Keratinocyte (primary cell): ENCODE data around the gene ASGR1.

Experiments used
- EZH2 ChIP-seq: IDR thresholded peaks from one replicate; pipeline ENCODE4 v1.6.1; 2012; ENCODE audit warnings: inconsistent platforms, mild to moderate bottlenecking, low read length, moderate library complexity
- TF ChIP-seq, protein P1 (sequence below), 3 experiments: IDR thresholded peaks in 1 of 3; conservative IDR thresholded peaks in 1 of 3; optimal IDR thresholded peaks in 1 of 3; 2 replicates in 2 of 3; 3 replicates in 1 of 3; pipeline versions ENCODE3 to v1.5.1; 2011; ENCODE audit warnings: low read length in 3 of 3, mild to moderate bottlenecking in 3 of 3, moderate library complexity in 2 of 3, control low read depth in 1 of 3, inconsistent platforms in 1 of 3; ENCODE audit not compliant: insufficient read depth in 2 of 3; ENCODE audit errors: extremely low read depth in 1 of 3

DNA sequence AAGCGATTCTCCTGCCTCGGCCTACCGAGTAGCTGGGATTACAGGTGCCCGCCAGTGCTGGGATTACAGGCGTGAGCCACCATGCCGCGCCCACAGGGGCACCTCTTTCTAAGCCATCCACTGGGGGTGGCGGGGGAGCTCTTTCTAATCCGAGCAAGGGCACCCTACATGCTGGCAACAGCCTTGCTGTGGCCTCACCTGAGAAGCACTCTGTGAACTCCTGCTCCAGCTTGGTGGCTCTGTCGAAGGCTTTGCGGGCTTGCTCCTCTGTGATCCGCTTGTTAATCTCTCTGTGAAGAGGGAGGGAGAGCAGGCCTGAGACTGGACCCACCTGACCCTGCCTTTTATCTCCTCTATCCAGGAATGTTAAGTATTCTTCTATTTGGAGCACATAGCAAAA is 11.9 kb upstream of the ASGR1 start:
- TF ChIP-seq EZH2: no peak
- TF ChIP-seq, protein P1, sequence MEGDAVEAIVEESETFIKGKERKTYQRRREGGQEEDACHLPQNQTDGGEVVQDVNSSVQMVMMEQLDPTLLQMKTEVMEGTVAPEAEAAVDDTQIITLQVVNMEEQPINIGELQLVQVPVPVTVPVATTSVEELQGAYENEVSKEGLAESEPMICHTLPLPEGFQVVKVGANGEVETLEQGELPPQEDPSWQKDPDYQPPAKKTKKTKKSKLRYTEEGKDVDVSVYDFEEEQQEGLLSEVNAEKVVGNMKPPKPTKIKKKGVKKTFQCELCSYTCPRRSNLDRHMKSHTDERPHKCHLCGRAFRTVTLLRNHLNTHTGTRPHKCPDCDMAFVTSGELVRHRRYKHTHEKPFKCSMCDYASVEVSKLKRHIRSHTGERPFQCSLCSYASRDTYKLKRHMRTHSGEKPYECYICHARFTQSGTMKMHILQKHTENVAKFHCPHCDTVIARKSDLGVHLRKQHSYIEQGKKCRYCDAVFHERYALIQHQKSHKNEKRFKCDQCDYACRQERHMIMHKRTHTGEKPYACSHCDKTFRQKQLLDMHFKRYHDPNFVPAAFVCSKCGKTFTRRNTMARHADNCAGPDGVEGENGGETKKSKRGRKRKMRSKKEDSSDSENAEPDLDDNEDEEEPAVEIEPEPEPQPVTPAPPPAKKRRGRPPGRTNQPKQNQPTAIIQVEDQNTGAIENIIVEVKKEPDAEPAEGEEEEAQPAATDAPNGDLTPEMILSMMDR (optimal IDR thresholded peaks at IDR 0.05 in 1 of 3, IDR thresholded peaks at IDR 0.05 in 1 of 3, conservative IDR thresholded peaks at IDR 0.05 in 1 of 3; ENCODE audit: extremely low read depth in 1 of 3, insufficient read depth in 2 of 3, low read length in 3 of 3): no peak
